ENCODE measurements around the gene ASCC1.

Gene ASCC1

GRCh38 chr10:72248468-72249151 is 32.5 kb upstream of the ASCC1 start:
- ChIA-PET POLR2A (interaction anchor here (0.6 to 1.6 kb wide), 6 partner anchors 25 to 189 kb away, joined by 3 to 12 read pairs (median 4); partner anchors contain the start of gene DDIT4), CTCF (interaction anchor here (0.7 to 3.2 kb wide), 11 partner anchors 9 to 96 kb away, joined by 3 to 11 read pairs (median 4); partner anchors contain the start of gene DDIT4)
- TF ChIP-seq CTCF (IDR thresholded peaks at IDR 0.05; ENCODE audit: control extremely low read depth, extremely low read depth, low read depth, missing control alignments) = no peak
- DNase-seq (ENCODE audit: extremely low spot score) = peak; percentile 81

GRCh38 chr10:72245949-72246525 is 30.0 kb upstream of the ASCC1 start:
- no peak for TF ChIP-seq CTCF (IDR thresholded peaks at IDR 0.05; ENCODE audit: control extremely low read depth, extremely low read depth, low read depth, missing control alignments)
- no peak for DNase-seq (ENCODE audit: extremely low spot score)
- ChIA-PET POLR2A (no interaction called here), CTCF (interaction anchor here (0.7 to 3.2 kb wide), 10 partner anchors 11 to 114 kb away, joined by 3 to 11 read pairs (median 4); partner anchors contain the start of gene DDIT4)

- no peak for TF ChIP-seq CTCF (IDR thresholded peaks at IDR 0.05; ENCODE audit: control extremely low read depth, extremely low read depth, low read depth, missing control alignments)
- ChIA-PET POLR2A (no interaction called here), CTCF (interaction anchor here (1.3 to 1.5 kb wide), 2 partner anchors 28 to 31 kb away, joined by 5 read pairs; partner anchors contain the start of gene ASCC1)
- DNase-seq (ENCODE audit: extremely low spot score) = no peak
These were observed 28.5 kb upstream of the ASCC1 start for GRCh38 chr10:72244573-72245038.

GRCh38 chr10:72243822-72244437 is 27.9 kb upstream of the ASCC1 start:
- ChIA-PET CTCF (interaction anchor here (1.5 kb wide), 1 partner anchor 27 kb away, joined by 5 read pairs; the partner anchor contains the start of gene ASCC1), POLR2A (no interaction called here)
- peak; percentile 23 for TF ChIP-seq CTCF (IDR thresholded peaks at IDR 0.05; ENCODE audit: control extremely low read depth, extremely low read depth, low read depth, missing control alignments)
- no peak for DNase-seq (ENCODE audit: extremely low spot score)

GRCh38 chr10:72242675-72243074 is 26.6 kb upstream of the ASCC1 start:
- no peak for TF ChIP-seq CTCF (IDR thresholded peaks at IDR 0.05; ENCODE audit: control extremely low read depth, extremely low read depth, low read depth, missing control alignments)
- POLR2A ChIA-PET = interaction anchor here (0.7 kb wide), 1 partner anchor 24 kb away, joined by 3 read pairs; no protein-coding TSS in a partner anchor
- no peak for DNase-seq (ENCODE audit: extremely low spot score)
- CTCF ChIA-PET = interaction anchor here (1.0 kb wide), 1 partner anchor 18 kb away, joined by 3 read pairs; no protein-coding TSS in a partner anchor

GRCh38 chr10:72241691-72242252 is 25.7 kb upstream of the ASCC1 start:
- ChIA-PET POLR2A (interaction anchor here (0.7 kb wide), 3 partner anchors 18 to 865 kb away, joined by 3 to 4 read pairs (median 3); no protein-coding TSS in a partner anchor), CTCF (interaction anchor here (1.0 to 1.4 kb wide), 6 partner anchors 9 to 96 kb away, joined by 3 to 4 read pairs (median 4); no protein-coding TSS in a partner anchor)
- no peak for DNase-seq (ENCODE audit: extremely low spot score)
- TF ChIP-seq CTCF (IDR thresholded peaks at IDR 0.05; ENCODE audit: control extremely low read depth, extremely low read depth, low read depth, missing control alignments) = no peak

Data from GM10248 (cell line).